Measurements from ENCODE around the gene CTXND1.

DNA sequence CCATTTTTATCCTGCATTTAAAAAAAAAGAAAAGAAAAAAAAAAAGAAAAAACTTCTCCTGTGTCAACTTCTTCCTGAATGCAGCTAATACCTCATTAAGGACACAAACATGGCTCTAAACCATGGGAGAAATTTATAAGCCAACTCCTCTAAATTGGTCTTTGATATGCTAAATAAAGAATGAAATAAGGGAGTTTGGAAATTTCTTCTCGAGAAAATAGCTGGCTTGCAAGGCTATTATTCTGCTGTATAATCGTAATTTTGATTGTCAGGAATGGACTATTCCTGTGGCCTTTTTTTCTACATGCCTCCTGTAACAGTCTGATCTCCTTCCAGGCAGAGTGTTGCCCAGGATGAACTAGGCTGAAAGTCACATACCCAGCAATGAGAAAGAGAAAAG is 20.6 kb downstream of the CTXND1 start:
- TF ChIP-seq JUNB (IDR thresholded peaks at IDR 0.05; ENCODE audit: unreplicated experiment) (no peak), REST (IDR thresholded peaks at IDR 0.05; ENCODE audit: unreplicated experiment) (no peak)
- TF ChIP-seq, protein P1, sequence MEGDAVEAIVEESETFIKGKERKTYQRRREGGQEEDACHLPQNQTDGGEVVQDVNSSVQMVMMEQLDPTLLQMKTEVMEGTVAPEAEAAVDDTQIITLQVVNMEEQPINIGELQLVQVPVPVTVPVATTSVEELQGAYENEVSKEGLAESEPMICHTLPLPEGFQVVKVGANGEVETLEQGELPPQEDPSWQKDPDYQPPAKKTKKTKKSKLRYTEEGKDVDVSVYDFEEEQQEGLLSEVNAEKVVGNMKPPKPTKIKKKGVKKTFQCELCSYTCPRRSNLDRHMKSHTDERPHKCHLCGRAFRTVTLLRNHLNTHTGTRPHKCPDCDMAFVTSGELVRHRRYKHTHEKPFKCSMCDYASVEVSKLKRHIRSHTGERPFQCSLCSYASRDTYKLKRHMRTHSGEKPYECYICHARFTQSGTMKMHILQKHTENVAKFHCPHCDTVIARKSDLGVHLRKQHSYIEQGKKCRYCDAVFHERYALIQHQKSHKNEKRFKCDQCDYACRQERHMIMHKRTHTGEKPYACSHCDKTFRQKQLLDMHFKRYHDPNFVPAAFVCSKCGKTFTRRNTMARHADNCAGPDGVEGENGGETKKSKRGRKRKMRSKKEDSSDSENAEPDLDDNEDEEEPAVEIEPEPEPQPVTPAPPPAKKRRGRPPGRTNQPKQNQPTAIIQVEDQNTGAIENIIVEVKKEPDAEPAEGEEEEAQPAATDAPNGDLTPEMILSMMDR (conservative IDR thresholded peaks at IDR 0.05; ENCODE audit: low read depth in 2 of 2): no peak

All from GM23338 (cell line).